ENCODE data around the gene ATP1A2. TPM values are rescaled to one million over a fixed set of nuclear protein-coding genes. Genes with fewer than 3 reads are reported as not detected.

Gene ATP1A2
- total RNA-seq, 6 experiments from 2014 or later, result 0.09 to 0.17 (median 0.14) TPM; not detected in 1

GRCh38 chr1:160117300-160117699, 1.7 kb downstream of the ATP1A2 start:
- Mint-ChIP-seq H3K27me3 (ENCODE audit: insufficient read depth) (peaks cover 39% of the 10 kb centered on the region), H3K36me3 (ENCODE audit: low read depth) (no peaks in the 10 kb centered on the region), H3K9me3 (no peaks in the 10 kb centered on the region), H3K4me3 (no peak overlapping the region), H3K4me1 (ENCODE audit: low read depth) (peaks cover 16% of the 10 kb centered on the region), H3K27ac (no peak overlapping the region)
- DNase-seq, result no peak
- TF ChIP-seq, protein P1, sequence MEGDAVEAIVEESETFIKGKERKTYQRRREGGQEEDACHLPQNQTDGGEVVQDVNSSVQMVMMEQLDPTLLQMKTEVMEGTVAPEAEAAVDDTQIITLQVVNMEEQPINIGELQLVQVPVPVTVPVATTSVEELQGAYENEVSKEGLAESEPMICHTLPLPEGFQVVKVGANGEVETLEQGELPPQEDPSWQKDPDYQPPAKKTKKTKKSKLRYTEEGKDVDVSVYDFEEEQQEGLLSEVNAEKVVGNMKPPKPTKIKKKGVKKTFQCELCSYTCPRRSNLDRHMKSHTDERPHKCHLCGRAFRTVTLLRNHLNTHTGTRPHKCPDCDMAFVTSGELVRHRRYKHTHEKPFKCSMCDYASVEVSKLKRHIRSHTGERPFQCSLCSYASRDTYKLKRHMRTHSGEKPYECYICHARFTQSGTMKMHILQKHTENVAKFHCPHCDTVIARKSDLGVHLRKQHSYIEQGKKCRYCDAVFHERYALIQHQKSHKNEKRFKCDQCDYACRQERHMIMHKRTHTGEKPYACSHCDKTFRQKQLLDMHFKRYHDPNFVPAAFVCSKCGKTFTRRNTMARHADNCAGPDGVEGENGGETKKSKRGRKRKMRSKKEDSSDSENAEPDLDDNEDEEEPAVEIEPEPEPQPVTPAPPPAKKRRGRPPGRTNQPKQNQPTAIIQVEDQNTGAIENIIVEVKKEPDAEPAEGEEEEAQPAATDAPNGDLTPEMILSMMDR (IDR thresholded peaks at IDR 0.05), result no peak

DNA sequence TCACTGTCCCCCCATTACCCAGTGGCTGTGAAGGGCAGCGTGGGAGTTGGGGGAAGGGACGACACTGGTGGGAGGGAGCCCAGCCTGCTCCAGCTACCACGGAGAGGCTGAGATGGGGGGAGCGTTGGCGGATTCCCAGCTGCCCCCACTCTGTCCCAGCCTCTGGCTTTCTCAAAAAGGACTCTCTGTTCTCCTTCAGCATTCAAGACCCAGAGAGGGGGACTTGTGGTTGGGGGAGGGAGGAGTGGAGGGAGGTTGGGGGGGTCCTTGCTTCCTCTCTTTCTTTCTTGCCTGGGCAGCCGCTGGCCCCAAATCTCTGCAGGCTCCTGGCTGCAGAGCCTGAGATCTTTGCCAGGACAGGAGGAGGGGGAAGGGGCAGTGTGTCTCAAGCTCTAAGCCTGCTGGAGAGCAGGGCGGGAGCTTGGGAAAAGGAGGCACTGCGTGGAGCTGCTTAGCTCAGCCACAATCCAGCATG, 2.2 kb downstream of the ATP1A2 start:
- no peaks in the 10 kb centered on the region for H3K36me3 Mint-ChIP-seq (ENCODE audit: low read depth)
- peaks cover 16% of the 10 kb centered on the region for H3K4me1 Mint-ChIP-seq (ENCODE audit: low read depth)
- H3K4me3 Mint-ChIP-seq, result no peak overlapping the region
- DNase-seq, result no peak
- H3K27me3 Mint-ChIP-seq (ENCODE audit: insufficient read depth), result peaks cover 34% of the 10 kb centered on the region
- no peaks in the 10 kb centered on the region for H3K9me3 Mint-ChIP-seq
- no peak overlapping the region for H3K27ac Mint-ChIP-seq
- TF ChIP-seq, protein P1 (IDR thresholded peaks at IDR 0.05), result no peak

GRCh38 chr1:160118928-160119327, 3.4 kb downstream of the ATP1A2 start:
- no peak overlapping the region for H3K4me3 Mint-ChIP-seq
- H3K27me3 Mint-ChIP-seq (ENCODE audit: insufficient read depth), result peaks cover 30% of the 10 kb centered on the region

DNA sequence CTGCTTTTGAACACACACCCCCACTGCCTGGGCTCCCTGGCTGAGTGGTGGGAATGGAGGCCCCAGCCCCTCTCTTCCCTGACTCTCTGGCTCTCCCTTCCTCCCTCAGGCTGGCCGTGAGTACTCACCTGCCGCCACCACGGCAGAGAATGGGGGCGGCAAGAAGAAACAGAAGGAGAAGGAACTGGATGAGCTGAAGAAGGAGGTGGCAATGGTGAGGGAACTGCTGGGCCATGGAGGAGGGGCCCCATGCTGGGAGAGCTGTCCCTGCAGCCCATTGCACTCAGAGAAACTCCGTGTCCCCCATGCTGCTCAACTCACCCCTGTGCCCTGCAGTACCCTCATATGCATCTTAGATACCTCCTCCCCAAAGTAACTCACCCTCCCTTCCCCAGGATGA, 5.2 kb downstream of the ATP1A2 start:
- Mint-ChIP-seq H3K4me1 (ENCODE audit: low read depth) (peaks cover 39% of the 10 kb centered on the region), H3K27me3 (ENCODE audit: insufficient read depth) (peaks cover 16% of the 10 kb centered on the region), H3K4me3 (no peak overlapping the region), H3K27ac (no peak overlapping the region), H3K9me3 (no peaks in the 10 kb centered on the region), H3K36me3 (ENCODE audit: low read depth) (no peaks in the 10 kb centered on the region)
- TF ChIP-seq, protein P1 (IDR thresholded peaks at IDR 0.05), result no peak
- DNase-seq, result no peak

More at GRCh38 chr1:160118928-160119327, 3.4 kb downstream of the ATP1A2 start:
- TF ChIP-seq, protein P1 (IDR thresholded peaks at IDR 0.05), result no peak
- H3K4me1 Mint-ChIP-seq (ENCODE audit: low read depth), result peaks cover 20% of the 10 kb centered on the region
- no peaks in the 10 kb centered on the region for H3K9me3 Mint-ChIP-seq
- no peak overlapping the region for H3K27ac Mint-ChIP-seq
- no peak for DNase-seq
- H3K36me3 Mint-ChIP-seq (ENCODE audit: low read depth), result no peaks in the 10 kb centered on the region

GRCh38 chr1:160121388-160121787, 5.8 kb downstream of the ATP1A2 start:
- H3K27ac Mint-ChIP-seq, result no peak overlapping the region
- H3K9me3 Mint-ChIP-seq, result no peaks in the 10 kb centered on the region
- H3K4me3 Mint-ChIP-seq, result no peak overlapping the region
- TF ChIP-seq, protein P1 (IDR thresholded peaks at IDR 0.05), result no peak
- H3K36me3 Mint-ChIP-seq (ENCODE audit: low read depth), result no peaks in the 10 kb centered on the region
- H3K27me3 Mint-ChIP-seq (ENCODE audit: insufficient read depth), result peaks cover 11% of the 10 kb centered on the region
- peaks cover 42% of the 10 kb centered on the region for H3K4me1 Mint-ChIP-seq (ENCODE audit: low read depth)
- no peak for DNase-seq

All from HFFc6 (cell line).